ENCODE data around the gene ERC2. TPM values are rescaled to one million over a fixed set of nuclear protein-coding genes. Genes with fewer than 3 reads are reported as not detected.

ERC2 gene
- total RNA-seq, 1 donor from 2014 or later: 0.35 TPM

DNA sequence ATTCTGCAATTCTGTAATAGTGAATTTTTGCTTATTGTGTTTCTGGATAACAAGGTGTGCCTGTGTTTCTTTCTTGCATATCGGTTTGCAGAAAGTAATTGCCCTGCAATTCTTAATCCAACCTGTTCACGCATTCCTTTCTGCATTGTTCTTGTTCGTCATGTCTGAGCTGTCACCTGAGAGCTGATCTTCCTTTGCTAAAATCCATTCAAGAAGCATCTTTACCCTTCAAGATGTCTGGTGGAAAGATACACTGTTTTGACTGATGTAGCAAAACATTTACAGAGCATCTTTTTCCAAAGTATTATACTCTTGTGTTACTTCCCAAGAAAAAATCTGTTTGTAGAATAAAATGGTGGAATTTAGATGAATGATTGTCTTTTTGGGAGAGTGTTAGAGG lies 822.1 kb downstream of the ERC2 start:
- Mint-ChIP-seq H3K4me1 (ENCODE audit: unreplicated experiment) (no peaks in the 10 kb centered on the region), H3K27ac (ENCODE audit: unreplicated experiment) (no peak overlapping the region), H3K36me3 (ENCODE audit: unreplicated experiment) (no peaks in the 10 kb centered on the region), H3K9me3 (ENCODE audit: unreplicated experiment) (no peaks in the 10 kb centered on the region), H3K4me3 (ENCODE audit: unreplicated experiment) (no peak overlapping the region), H3K27me3 (ENCODE audit: unreplicated experiment) (peaks cover 22% of the 10 kb centered on the region)
- DNase-seq (ENCODE audit: extremely low spot score, unreplicated experiment): no peak
- TF ChIP-seq, protein P1, sequence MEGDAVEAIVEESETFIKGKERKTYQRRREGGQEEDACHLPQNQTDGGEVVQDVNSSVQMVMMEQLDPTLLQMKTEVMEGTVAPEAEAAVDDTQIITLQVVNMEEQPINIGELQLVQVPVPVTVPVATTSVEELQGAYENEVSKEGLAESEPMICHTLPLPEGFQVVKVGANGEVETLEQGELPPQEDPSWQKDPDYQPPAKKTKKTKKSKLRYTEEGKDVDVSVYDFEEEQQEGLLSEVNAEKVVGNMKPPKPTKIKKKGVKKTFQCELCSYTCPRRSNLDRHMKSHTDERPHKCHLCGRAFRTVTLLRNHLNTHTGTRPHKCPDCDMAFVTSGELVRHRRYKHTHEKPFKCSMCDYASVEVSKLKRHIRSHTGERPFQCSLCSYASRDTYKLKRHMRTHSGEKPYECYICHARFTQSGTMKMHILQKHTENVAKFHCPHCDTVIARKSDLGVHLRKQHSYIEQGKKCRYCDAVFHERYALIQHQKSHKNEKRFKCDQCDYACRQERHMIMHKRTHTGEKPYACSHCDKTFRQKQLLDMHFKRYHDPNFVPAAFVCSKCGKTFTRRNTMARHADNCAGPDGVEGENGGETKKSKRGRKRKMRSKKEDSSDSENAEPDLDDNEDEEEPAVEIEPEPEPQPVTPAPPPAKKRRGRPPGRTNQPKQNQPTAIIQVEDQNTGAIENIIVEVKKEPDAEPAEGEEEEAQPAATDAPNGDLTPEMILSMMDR (IDR thresholded peaks at IDR 0.05): no peak

- H3K4me1 Mint-ChIP-seq (ENCODE audit: unreplicated experiment): no peaks in the 10 kb centered on the region
- H3K27me3 Mint-ChIP-seq (ENCODE audit: unreplicated experiment): peaks cover 23% of the 10 kb centered on the region
- DNase-seq (ENCODE audit: extremely low spot score, unreplicated experiment): no peak
- no peak overlapping the region for H3K27ac Mint-ChIP-seq (ENCODE audit: unreplicated experiment)
- H3K36me3 Mint-ChIP-seq (ENCODE audit: unreplicated experiment): no peaks in the 10 kb centered on the region
- H3K4me3 Mint-ChIP-seq (ENCODE audit: unreplicated experiment): no peak overlapping the region
- TF ChIP-seq, protein P1 (IDR thresholded peaks at IDR 0.05): no peak
- H3K9me3 Mint-ChIP-seq (ENCODE audit: unreplicated experiment): no peaks in the 10 kb centered on the region
These were observed 822.8 kb downstream of the ERC2 start for GRCh38 chr3:55645422-55645821.

- Mint-ChIP-seq H3K9me3 (ENCODE audit: unreplicated experiment) (peaks cover 4% of the 10 kb centered on the region), H3K4me3 (ENCODE audit: unreplicated experiment) (no peak overlapping the region), H3K27me3 (ENCODE audit: unreplicated experiment) (peaks cover 27% of the 10 kb centered on the region), H3K36me3 (ENCODE audit: unreplicated experiment) (no peaks in the 10 kb centered on the region), H3K4me1 (ENCODE audit: unreplicated experiment) (no peaks in the 10 kb centered on the region), H3K27ac (ENCODE audit: unreplicated experiment) (no peak overlapping the region)
- TF ChIP-seq, protein P1 (IDR thresholded peaks at IDR 0.05): no peak
- no peak for DNase-seq (ENCODE audit: extremely low spot score, unreplicated experiment)
These were observed 825.0 kb downstream of the ERC2 start for GRCh38 chr3:55643283-55643682.

- Mint-ChIP-seq H3K4me1 (ENCODE audit: unreplicated experiment) (no peaks in the 10 kb centered on the region), H3K27ac (ENCODE audit: unreplicated experiment) (no peak overlapping the region), H3K9me3 (ENCODE audit: unreplicated experiment) (peaks cover 4% of the 10 kb centered on the region), H3K27me3 (ENCODE audit: unreplicated experiment) (peaks cover 15% of the 10 kb centered on the region), H3K36me3 (ENCODE audit: unreplicated experiment) (no peaks in the 10 kb centered on the region), H3K4me3 (ENCODE audit: unreplicated experiment) (no peak overlapping the region)
- TF ChIP-seq, protein P1 (IDR thresholded peaks at IDR 0.05): no peak
- no peak for DNase-seq (ENCODE audit: extremely low spot score, unreplicated experiment)
These were observed 826.3 kb downstream of the ERC2 start for GRCh38 chr3:55641964-55642363.

DNA sequence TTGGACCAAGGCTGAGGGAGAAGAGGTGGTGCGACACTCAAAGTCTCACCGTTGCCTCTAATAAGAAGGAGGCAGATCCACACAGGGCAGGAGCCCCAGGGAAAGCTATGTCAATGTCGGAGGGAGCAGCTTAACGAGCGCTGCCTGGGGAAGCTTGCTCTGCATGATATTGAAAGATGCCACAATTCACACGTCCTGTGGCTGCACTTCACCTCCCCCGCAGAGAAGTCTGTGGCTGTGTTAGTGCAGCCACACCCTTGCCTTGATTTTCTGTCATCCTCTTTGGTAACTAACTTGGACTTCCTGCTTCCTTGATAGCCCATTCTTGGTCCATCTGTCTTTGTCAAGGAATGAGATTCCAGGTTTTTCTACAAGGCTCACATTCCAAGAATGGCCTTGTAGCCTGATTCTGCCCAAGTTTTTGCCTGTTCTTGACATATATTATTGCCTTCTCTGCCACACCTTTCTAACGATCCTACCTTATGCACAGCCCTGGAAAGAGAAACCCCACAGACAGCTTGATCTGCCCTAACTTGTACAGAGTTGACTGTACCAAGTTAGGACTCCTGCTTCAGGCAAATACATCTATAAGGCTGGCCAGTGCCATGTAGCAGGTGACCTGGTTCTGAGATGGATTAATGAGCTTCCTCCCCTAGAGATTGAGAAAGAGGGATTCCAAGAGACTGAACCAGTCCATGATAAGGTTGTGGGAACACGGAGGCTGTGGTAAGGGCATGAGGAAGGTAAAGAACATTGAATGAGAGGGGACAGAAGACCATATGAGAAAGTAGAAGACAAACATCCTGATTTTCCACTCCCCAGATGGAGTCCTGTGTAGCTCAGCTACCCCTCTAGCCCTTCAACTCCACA lies 828.1 kb downstream of the ERC2 start:
- H3K27ac Mint-ChIP-seq (ENCODE audit: unreplicated experiment): no peak overlapping the region
- TF ChIP-seq, protein P1 (IDR thresholded peaks at IDR 0.05): no peak
- peaks cover 10% of the 10 kb centered on the region for H3K27me3 Mint-ChIP-seq (ENCODE audit: unreplicated experiment)
- H3K9me3 Mint-ChIP-seq (ENCODE audit: unreplicated experiment): peaks cover 4% of the 10 kb centered on the region
- H3K4me3 Mint-ChIP-seq (ENCODE audit: unreplicated experiment): no peak overlapping the region
- no peaks in the 10 kb centered on the region for H3K4me1 Mint-ChIP-seq (ENCODE audit: unreplicated experiment)
- no peak for DNase-seq (ENCODE audit: extremely low spot score, unreplicated experiment)
- H3K36me3 Mint-ChIP-seq (ENCODE audit: unreplicated experiment): no peaks in the 10 kb centered on the region
